Uterine smooth muscle cell (primary cell): ENCODE results near the gene ADGRF4. TPM values are rescaled to one million over a fixed set of nuclear protein-coding genes. Genes with fewer than 3 reads are reported as not detected.

Experiments
- total RNA-seq: library from RNA; depleted of rRNA; stranded (reverse); fragments of >200 nt; gene quantifications from 2 replicates; pipeline ENCODE4 v1.2.3, GENCODE V29; 2014

Gene ADGRF4
- 0.12 and 0.33 TPM in 2 replicates for total RNA-seq

DNA sequence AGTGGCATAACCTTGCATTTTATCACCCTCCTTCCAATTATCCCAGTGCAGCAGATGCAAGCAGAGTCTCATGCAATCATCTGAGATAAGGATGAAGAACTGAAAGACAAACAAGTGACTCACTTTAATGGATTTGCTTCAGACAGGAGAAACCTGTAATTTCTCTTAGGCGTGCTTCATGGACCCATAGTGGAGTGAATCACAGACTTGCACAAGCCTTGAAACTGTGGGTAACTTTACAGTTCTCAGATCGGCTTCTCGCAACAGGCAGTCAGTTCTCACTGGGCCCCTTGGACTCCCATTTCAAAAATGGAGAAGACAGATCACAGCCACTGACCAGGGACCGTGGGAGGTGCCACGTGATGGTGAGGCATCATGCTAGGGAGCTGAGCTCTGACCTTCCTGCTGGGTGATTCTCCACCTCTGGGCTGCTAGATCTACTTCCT, at the start of gene ADGRF4:
TSS of gene ADGRF4 (plus strand) at position 239 of the 446 bp plus-strand sequence. CDS start 8,666 bp downstream, outside the sequence.

Other genes starting within 250 kb of the ADGRF4 start
- gene CD2AP, start 220.8 kb upstream of the ADGRF4 start, total RNA-seq = 16.2 and 17.2 TPM in 2 replicates
- not detected in 2 replicates for gene OPN5, start 83.5 kb downstream of the ADGRF4 start, total RNA-seq